ENCODE data around the gene CD79A. TPM values are rescaled to one million over a fixed set of nuclear protein-coding genes. Genes with fewer than 3 reads are reported as not detected.

The CD79A gene
- total RNA-seq, 1 donor from 2014 or later, result 0.36 TPM

GRCh38 chr19:41845001-41845050, 32.3 kb upstream of the CD79A start, which contains the start of gene DMRTC2:
DMRTC2 (plus strand) TSS chr19:41845042; CDS start chr19:41847429, 2,387 bp downstream.
- DNase-seq (ENCODE audit: low spot score, unreplicated experiment), result no peak
- no peak within 1 kb of the TSS for H3K27ac Mint-ChIP-seq
- H3K9me3 Mint-ChIP-seq (ENCODE audit: low read depth), result no peaks in the 10 kb centered on the region
- no peak within 1 kb of the TSS for H3K4me3 Mint-ChIP-seq (ENCODE audit: low read depth)
- TF ChIP-seq, protein P1, sequence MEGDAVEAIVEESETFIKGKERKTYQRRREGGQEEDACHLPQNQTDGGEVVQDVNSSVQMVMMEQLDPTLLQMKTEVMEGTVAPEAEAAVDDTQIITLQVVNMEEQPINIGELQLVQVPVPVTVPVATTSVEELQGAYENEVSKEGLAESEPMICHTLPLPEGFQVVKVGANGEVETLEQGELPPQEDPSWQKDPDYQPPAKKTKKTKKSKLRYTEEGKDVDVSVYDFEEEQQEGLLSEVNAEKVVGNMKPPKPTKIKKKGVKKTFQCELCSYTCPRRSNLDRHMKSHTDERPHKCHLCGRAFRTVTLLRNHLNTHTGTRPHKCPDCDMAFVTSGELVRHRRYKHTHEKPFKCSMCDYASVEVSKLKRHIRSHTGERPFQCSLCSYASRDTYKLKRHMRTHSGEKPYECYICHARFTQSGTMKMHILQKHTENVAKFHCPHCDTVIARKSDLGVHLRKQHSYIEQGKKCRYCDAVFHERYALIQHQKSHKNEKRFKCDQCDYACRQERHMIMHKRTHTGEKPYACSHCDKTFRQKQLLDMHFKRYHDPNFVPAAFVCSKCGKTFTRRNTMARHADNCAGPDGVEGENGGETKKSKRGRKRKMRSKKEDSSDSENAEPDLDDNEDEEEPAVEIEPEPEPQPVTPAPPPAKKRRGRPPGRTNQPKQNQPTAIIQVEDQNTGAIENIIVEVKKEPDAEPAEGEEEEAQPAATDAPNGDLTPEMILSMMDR (IDR thresholded peaks at IDR 0.05; ENCODE audit: unreplicated experiment), result no peak
- peaks cover 27% of the 10 kb centered on the region for H3K27me3 Mint-ChIP-seq
- no peaks in the 10 kb centered on the region for H3K4me1 Mint-ChIP-seq (ENCODE audit: low read depth)
- H3K36me3 Mint-ChIP-seq (ENCODE audit: insufficient read depth), result no peaks in the 10 kb centered on the region

GRCh38 chr19:41845051-41845590, 32.0 kb upstream of the CD79A start:
- no peak for DNase-seq (ENCODE audit: low spot score, unreplicated experiment)
- H3K4me1 Mint-ChIP-seq (ENCODE audit: low read depth), result no peaks in the 10 kb centered on the region
- no peak overlapping the region for H3K27ac Mint-ChIP-seq
- no peak overlapping the region for H3K4me3 Mint-ChIP-seq (ENCODE audit: low read depth)
- no peaks in the 10 kb centered on the region for H3K36me3 Mint-ChIP-seq (ENCODE audit: insufficient read depth)
- H3K27me3 Mint-ChIP-seq, result peaks cover 26% of the 10 kb centered on the region
- H3K9me3 Mint-ChIP-seq (ENCODE audit: low read depth), result no peaks in the 10 kb centered on the region
- TF ChIP-seq, protein P1 (IDR thresholded peaks at IDR 0.05; ENCODE audit: unreplicated experiment), result no peak

DNA sequence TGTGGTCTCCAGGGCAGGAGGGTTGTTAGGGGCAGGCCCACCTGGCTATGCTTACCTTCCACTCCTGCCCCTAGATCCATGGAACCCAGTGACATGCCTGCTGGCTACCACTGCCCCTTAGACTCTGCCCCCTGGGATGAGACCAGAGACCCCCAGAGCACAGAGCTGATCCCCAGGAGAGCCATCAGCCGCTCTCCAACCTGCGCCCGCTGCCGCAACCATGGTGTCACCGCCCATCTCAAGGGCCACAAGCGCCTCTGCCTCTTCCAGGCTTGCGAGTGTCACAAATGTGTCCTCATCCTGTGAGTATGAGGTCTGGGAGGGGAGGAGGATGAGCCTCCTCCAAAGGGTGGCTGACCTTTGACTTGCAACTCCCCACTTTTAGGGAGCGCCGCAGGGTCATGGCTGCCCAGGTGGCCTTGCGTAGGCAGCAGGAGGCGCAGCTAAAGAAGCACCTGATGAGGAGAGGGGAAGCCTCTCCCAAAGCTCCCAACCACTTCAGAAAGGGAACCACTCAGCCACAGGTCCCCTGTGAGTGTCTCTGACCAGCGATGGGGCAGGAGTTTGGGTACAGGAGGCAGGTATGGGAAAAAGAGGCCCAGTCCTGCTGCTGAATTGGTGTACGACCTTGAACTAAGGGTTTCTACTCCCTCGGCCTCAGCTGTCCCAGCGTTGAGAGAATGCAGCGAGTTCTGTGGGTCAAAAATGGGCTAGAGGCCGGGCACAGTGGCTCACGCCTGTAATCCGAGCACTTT, 29.6 kb upstream of the CD79A start:
- Mint-ChIP-seq H3K36me3 (ENCODE audit: insufficient read depth) (no peaks in the 10 kb centered on the region), H3K4me1 (ENCODE audit: low read depth) (no peaks in the 10 kb centered on the region), H3K27ac (no peak overlapping the region), H3K9me3 (ENCODE audit: low read depth) (no peaks in the 10 kb centered on the region), H3K27me3 (peaks cover 41% of the 10 kb centered on the region), H3K4me3 (ENCODE audit: low read depth) (no peak overlapping the region)
- DNase-seq (ENCODE audit: low spot score, unreplicated experiment), result no peak
- TF ChIP-seq, protein P1 (IDR thresholded peaks at IDR 0.05; ENCODE audit: unreplicated experiment), result no peak

DNA sequence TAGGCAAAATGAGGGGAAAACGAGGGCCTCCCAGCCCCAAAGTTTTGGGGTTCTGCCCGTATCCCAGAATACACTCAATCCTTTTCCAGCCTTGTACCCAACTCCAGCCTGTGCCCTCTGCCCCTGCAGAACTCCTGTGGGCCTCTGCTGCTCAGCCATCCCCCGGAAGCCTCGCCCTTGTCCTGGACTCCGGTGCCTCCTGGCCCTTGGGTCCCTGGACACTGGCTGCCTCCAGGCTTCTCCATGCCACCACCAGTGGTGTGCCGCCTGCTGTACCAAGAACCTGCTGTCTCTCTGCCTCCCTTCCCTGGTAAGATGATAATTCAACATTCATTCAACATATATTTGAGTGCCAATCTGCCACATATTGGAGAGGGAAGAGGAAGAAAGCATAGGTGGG, 28.4 kb upstream of the CD79A start:
- no peaks in the 10 kb centered on the region for H3K36me3 Mint-ChIP-seq (ENCODE audit: insufficient read depth)
- H3K4me3 Mint-ChIP-seq (ENCODE audit: low read depth), result no peak overlapping the region

DNA sequence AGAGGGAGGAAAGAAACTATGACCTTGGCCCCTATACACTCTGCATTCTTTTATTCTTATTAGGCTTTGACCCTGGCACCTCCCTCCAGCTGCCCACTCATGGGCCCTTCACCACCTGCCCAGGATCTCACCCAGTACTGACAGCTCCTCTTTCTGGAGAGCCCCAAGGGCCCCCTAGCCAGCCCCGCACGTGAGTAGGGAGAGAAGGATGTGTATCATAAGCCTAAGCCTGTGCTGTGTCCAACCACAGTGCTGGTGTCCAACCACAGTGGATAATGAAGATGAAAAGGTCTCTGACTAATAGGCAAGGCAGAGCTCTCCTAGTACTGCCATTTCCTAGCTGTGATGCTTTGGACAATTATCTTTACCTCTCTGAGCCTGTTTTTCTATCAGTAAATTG, 28.0 kb upstream of the CD79A start:
- Mint-ChIP-seq H3K9me3 (ENCODE audit: low read depth) (no peaks in the 10 kb centered on the region), H3K4me3 (ENCODE audit: low read depth) (no peak overlapping the region), H3K27ac (no peak overlapping the region), H3K4me1 (ENCODE audit: low read depth) (no peaks in the 10 kb centered on the region), H3K36me3 (ENCODE audit: insufficient read depth) (no peaks in the 10 kb centered on the region), H3K27me3 (peaks cover 48% of the 10 kb centered on the region)
- no peak for DNase-seq (ENCODE audit: low spot score, unreplicated experiment)
- TF ChIP-seq, protein P1 (IDR thresholded peaks at IDR 0.05; ENCODE audit: unreplicated experiment), result no peak

More for the DNA sequence above, 28.4 kb upstream of the CD79A start:
- Mint-ChIP-seq H3K4me1 (ENCODE audit: low read depth) (no peaks in the 10 kb centered on the region), H3K27ac (no peak overlapping the region), H3K27me3 (peaks cover 50% of the 10 kb centered on the region), H3K9me3 (ENCODE audit: low read depth) (no peaks in the 10 kb centered on the region)
- DNase-seq (ENCODE audit: low spot score, unreplicated experiment), result no peak
- TF ChIP-seq, protein P1 (IDR thresholded peaks at IDR 0.05; ENCODE audit: unreplicated experiment), result no peak

All from progenitor cell of endocrine pancreas (in vitro differentiated cells).